Measurements from ENCODE around the gene NFATC2.
A peak's percentile ranks its signal among the peaks of the same experiment; 100 is the strongest.

Gene NFATC2

DNA sequence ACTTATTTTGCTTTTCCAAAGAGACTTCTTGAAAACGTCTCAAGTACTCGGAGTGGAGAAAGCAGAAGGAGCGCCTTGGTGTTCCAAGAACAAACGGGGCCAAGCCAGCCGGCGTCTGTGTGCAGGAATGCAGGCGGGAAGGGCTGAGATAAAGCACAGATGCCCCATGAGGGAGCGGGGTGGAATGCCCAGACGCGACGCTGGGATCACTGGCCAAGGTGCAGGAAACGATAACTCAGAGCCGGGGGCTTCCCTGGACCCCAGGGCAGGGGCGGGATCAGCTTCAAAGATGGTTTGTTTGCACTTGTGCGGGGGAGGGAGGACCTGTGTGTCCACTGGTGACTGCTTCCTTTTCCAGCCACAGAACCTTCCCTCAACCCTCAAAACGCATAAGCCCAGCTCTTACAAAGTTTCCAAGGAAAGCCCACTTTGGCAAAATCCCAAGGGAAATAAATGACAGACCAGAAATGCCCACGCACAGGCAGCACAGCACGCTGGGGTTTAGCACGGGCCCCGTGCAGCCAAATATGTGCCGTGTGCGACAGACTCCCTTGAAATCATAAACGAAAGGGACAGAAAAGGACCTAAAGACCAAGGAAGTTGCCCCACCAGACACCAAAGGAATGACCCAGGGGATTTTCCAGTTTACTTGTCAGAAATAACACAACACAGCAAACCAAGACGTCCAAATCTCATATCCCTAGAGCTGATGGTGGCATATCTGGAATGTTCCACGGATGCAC is 113.9 kb downstream of the NFATC2 start:
- DNase-seq (ENCODE audit: low read depth): peak; percentile 59
- no peak for TF ChIP-seq CTCF (IDR thresholded peaks at IDR 0.05; ENCODE audit: low read length, missing control alignments)
- no peak overlapping the region for H3K4me3 ChIP-seq (replicated peaks; ENCODE audit: low read depth, low read length)

- no peak for DNase-seq (ENCODE audit: low read depth)
- no peak for TF ChIP-seq CTCF (IDR thresholded peaks at IDR 0.05; ENCODE audit: low read length, missing control alignments)
- no peak overlapping the region for H3K4me3 ChIP-seq (replicated peaks; ENCODE audit: low read depth, low read length)
Observed at GRCh38 chr20:51427651-51428291, 114.7 kb downstream of the NFATC2 start.

- DNase-seq (ENCODE audit: low read depth): no peak
- no peak for TF ChIP-seq CTCF (IDR thresholded peaks at IDR 0.05; ENCODE audit: low read length, missing control alignments)
- no peak overlapping the region for H3K4me3 ChIP-seq (replicated peaks; ENCODE audit: low read depth, low read length)
Observed at GRCh38 chr20:51426718-51427650, 115.5 kb downstream of the NFATC2 start.

DNA sequence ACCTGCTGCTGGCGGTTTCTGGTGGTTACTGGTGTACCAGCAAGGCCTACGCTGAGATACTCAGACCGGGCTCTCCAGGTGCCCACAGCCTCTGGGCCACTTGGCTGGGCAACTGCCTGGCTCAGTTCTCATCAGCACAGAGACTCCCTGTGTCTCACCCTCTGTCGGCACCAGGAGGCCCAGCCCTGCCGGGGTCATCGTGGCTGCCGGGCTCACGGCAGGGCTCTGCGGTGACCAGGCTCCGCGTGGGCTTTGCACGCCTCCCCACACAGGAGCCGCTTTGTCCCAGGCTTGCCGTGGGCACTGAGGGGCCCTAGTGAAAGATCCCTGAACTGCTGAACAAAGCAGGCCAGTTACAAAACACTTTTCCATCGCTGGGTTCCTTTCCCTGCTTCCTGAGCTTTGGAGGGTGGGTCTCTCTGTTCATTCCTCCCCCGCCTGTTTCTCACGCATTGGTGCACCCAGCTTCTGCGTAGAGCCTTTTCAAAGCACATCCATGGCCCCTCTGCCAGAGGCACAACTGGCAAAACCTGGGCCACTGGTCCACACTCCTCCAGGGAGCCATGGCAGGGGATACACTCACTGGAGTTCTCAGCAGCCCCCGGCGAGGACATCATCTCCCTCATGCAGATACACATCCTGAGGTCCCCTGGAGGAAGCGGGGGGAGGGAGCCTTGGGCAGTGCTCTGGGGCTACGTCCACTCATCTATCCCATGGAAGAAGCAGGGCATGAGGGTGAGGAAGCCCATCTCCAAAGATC is 117.0 kb downstream of the NFATC2 start:
- H3K4me3 ChIP-seq (replicated peaks; ENCODE audit: low read depth, low read length): no peak overlapping the region
- TF ChIP-seq CTCF (IDR thresholded peaks at IDR 0.05; ENCODE audit: low read length, missing control alignments): no peak
- no peak for DNase-seq (ENCODE audit: low read depth)

- no peak for DNase-seq (ENCODE audit: low read depth)
- H3K4me3 ChIP-seq (replicated peaks; ENCODE audit: low read depth, low read length): no peak overlapping the region
- TF ChIP-seq CTCF (IDR thresholded peaks at IDR 0.05; ENCODE audit: low read length, missing control alignments): no peak
Observed at GRCh38 chr20:51424270-51425117, 118.0 kb downstream of the NFATC2 start.
